Left colon (tissue), 2 donors: Measurements from ENCODE around the gene TET2. TPM values are rescaled to one million over a fixed set of nuclear protein-coding genes. Genes with fewer than 3 reads are reported as not detected.

Experiments
- ATAC-seq: fragments of 200-7000 bp; cut with Tn5 transposase; one replicate; pipeline ENCODE4 v1.9.1; 2020; ENCODE audit warnings: mild to moderate bottlenecking, moderate library complexity
- DNase-seq, 2 donors: peaks; one replicate each; pipeline ENCODE4 v3.0.0-alpha.2; 2020
- intact Hi-C, 2 donors: fragments of 100-400 bp; cut with DNase I in 1 of 2; cut with micrococcal nuclease in 1 of 2; formaldehyde crosslinking; loops; one replicate each; pipeline versions ENCODE4 v1.11.2 to v1.14.0; 2022; cut with DNase I, micrococcal nuclease
- long read RNA-seq: library from polyadenylated mRNA; unstranded; transcript quantifications from one replicate; pipeline ENCODE4 v2.0.0, GENCODE V29; 2021
- total RNA-seq, 2 donors: library from RNA; stranded (reverse); fragmentation: NEBNext Ultra II Directional; extraction: Animal tissue kit (Norgen Biotek cat#: 25700); gene quantifications; one replicate each; pipeline ENCODE4 v1.2.1, GENCODE V29; 2021
- donor health status: DM: no; HTN: no; CAD: no.
- donor health status: DM: yes; HTN: yes; CAD: no.

Gene TET2
- 10 to 100 TPM; 30.8 to 31.2 TPM for total RNA-seq
- long read RNA-seq, partial matches to known transcripts = 11 of 18 reads
- long read RNA-seq, other reads (novel, unspliced or antisense) = 7 of 18 reads

DNA sequence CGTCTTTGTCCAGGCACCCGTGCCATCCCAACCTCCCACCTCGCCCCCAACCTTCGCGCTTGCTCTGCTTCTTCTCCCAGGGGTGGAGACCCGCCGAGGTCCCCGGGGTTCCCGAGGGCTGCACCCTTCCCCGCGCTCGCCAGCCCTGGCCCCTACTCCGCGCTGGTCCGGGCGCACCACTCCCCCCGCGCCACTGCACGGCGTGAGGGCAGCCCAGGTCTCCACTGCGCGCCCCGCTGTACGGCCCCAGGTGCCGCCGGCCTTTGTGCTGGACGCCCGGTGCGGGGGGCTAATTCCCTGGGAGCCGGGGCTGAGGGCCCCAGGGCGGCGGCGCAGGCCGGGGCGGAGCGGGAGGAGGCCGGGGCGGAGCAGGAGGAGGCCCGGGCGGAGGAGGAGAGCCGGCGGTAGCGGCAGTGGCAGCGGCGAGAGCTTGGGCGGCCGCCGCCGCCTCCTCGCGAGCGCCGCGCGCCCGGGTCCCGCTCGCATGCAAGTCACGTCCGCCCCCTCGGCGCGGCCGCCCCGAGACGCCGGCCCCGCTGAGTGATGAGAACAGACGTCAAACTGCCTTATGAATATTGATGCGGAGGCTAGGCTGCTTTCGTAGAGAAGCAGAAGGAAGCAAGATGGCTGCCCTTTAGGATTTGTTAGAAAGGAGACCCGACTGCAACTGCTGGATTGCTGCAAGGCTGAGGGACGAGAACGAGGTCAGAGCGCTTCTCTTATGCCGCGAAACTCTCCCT is at the start of gene TET2:
TET2 (plus strand) TSS at position 601 of the 740 bp plus-strand sequence. CDS start 87,067 bp downstream, outside the sequence.
- DNase-seq (peak; percentile 75 to 79), ATAC-seq (peak; percentile 86)
- intact Hi-C loops = no loop called here

GRCh38 chr4:105102016-105102415 is 44.7 kb upstream of the TET2 start:
- ATAC-seq (no peak), DNase-seq (no peak)
- intact Hi-C loops = no loop called here

DNA sequence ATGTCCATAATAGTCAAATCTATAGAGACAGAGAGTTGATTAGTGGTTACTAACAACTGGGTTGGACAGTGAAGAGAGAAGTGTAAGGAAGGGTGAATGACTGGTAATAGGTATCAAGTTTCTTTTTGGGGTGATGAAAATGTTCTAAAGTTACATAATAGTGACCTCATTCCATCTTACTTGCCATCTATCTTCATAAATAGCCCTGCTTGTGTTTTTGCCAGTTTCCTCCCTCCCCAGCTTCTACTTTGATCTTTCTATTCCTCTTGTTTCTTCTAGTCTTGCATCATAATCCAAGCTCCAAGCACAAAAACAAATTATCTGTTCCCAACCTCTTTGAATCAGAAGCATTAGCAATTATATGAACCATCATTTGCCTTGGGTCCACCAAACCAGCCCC is 40.2 kb upstream of the TET2 start:
- intact Hi-C loops = no loop called here
- ATAC-seq (no peak), DNase-seq (no peak)

DNA sequence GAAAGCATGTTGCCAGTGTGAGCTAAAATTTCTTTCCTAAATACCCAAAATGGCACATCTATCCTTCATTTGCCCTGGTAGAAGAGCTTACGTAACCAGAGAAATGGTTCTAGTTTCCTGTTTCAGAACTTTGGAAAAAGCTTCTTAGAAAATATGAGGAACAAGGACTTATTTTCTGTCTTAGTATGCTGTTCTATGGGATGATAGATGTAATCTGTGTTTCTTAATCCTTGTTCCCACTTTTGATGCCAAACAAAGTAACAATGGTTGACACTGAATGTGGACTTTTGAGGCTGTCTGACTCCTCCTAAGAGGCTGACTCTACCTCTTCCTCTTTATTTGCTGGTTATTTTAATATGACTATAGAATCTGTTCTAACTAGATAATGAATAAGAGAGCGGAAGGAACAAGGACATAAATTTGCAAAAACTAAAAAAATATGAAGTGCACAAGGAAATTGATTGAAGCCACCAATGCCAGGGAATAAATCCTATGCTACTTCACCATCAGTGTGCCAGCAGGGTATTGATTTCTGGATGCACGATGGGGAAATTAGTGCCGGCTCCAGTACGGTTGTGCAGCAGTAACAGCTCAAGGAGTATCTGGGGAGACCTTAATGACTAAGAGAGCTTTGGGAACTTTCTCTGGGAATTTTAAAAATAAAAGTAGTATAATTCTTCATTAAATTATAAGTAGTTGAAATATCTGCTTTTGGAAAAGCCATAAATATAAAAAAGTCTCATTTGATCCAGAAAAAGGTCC is 39.4 kb upstream of the TET2 start:
- ATAC-seq = no peak
- no peak for DNase-seq
- intact Hi-C loops = no loop called here

DNA sequence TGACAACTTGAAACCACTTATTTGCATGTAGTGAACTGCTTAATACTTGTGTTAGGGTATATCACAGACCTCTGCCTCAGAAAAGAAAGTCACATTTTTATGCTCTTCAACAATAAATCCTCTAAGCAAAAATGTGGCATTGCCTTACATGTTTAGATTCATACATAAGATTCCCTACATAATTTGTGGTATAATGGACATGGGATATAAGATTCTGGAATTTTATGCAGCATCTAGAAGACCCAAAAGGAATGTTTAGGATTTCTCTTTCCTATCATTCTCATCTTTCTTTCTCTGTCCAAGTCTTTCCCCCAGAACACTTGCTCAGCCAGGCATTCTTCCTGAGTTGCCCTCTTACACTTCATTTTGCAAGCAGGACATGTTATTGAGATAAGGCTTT is 37.7 kb upstream of the TET2 start:
- ATAC-seq (no peak), DNase-seq (no peak)
- intact Hi-C loops = no loop called here

- intact Hi-C loops = no loop called here
- no peak for ATAC-seq
- no peak for DNase-seq
These were observed 34.4 kb upstream of the TET2 start for GRCh38 chr4:105112274-105112673.

- intact Hi-C loops = no loop called here
- DNase-seq = no peak
- ATAC-seq = no peak
These were observed 32.9 kb upstream of the TET2 start for GRCh38 chr4:105113800-105114199.

GRCh38 chr4:105116616-105117319 is 29.9 kb upstream of the TET2 start:
- no peak for ATAC-seq
- intact Hi-C loops = no loop called here
- DNase-seq = no peak

- DNase-seq (no peak), ATAC-seq (no peak)
- intact Hi-C loops = no loop called here
These were observed 27.3 kb upstream of the TET2 start for GRCh38 chr4:105119356-105119755.

DNA sequence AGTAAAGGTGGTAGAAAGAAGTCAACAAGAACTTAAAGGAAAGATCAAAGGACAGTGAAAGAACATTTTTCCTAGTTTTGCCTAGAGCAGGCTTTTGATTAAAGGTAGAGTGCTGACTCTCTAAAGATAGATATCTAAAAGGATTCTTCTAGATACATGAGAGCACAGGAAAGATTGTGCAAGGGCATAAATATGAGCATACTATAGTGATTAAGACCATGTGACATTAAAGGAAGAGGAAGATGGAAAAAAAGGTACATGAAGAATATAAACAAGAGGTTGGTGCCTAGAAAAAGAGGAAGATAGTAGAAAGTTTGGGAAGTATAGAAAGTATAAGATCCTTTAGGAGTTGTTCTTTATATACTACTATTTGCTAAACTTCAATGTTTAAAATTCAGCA is 26.1 kb upstream of the TET2 start:
- no peak for DNase-seq
- ATAC-seq = no peak
- intact Hi-C loops = no loop called here

DNA sequence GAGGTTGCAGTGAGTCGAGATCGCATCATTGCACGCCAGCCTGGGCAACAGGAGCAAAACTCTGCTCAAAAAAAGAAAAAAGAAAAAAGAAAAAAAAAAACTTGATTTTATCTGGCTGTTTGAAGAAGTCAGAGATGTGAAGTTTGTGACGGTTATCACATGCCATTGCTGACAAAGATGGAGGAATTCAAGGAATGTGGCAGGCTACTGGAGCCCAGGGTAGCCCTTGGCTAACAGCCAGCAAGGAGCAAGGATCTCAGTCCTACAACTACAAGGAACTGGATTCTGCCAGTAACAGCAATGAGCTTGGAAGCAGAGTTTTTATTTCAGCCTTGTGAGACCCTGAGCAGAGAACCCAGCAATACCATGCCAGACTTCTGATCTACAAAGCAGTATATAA is 24.3 kb upstream of the TET2 start:
- intact Hi-C loops = no loop called here
- ATAC-seq (no peak), DNase-seq (no peak)

- DNase-seq = no peak
- intact Hi-C loops = no loop called here
- no peak for ATAC-seq
These were observed 20.1 kb upstream of the TET2 start for GRCh38 chr4:105126311-105127169.

GRCh38 chr4:105127170-105127445 is 19.6 kb upstream of the TET2 start:
- ATAC-seq (no peak), DNase-seq (no peak)
- intact Hi-C loops = no loop called here

- DNase-seq = no peak
- intact Hi-C loops = no loop called here
- ATAC-seq = no peak
These were observed 18.5 kb upstream of the TET2 start for GRCh38 chr4:105128208-105128607.

- intact Hi-C loops = no loop called here
- ATAC-seq (no peak), DNase-seq (no peak)
These were observed 17.2 kb upstream of the TET2 start for GRCh38 chr4:105129286-105130040.

DNA sequence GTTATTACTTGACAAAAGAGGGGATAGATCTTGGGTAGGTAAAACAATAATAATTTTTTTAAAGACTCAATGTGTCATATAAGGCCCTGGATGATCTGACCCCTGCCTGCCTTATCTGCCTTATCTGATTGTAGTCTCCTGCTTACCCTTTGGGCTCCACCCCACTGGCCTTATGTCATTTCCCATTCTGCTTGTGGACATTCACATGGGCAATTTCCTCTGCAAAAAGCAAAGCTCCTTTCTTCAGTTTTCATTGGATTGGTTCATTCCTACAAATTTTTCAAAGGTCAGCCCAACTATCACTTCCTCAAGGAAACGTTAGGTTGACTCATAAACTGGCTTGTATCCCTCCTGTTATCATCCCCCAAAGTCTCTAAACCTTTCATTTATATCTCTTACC is 15.7 kb upstream of the TET2 start:
- ATAC-seq (no peak), DNase-seq (no peak)
- intact Hi-C loops = no loop called here

DNA sequence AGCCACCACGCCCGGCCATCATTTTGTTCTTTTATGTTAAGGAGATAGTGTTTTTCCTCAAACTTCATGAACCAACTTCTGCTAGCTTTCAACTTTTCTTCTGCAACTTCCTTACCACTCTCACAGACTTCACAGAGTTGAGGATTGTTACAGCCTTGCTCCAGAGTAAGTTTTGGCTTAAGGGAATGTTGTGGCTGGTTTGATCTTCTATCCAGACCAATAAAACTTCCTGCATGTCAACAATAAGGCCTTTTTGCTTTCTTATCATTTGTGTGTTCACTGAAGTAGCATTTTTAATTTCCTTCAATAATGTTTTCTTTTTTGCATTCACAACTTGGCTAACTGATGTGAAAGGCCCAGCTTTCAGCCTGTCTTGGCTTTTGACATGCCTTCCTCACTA is 12.7 kb upstream of the TET2 start:
- DNase-seq (no peak), ATAC-seq (no peak)
- intact Hi-C loops = no loop called here

DNA sequence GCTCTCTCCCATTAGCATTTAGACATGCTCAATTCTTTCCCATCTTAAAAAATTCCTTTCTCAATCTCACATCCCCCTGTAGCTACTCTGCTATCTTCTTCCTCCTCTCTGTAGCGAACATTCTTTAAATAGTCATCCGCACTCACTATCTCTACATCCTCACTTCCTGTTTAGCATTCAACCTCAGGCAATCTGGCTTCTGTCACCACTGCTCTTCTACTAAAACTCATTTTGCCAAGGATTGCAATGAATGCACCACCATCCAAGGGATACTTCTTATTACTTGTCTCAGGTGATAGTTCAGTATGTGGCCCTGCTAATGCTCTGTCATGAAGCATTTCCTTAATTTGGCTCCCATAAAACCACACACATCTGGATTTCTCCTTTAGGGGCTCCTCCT is 10.9 kb upstream of the TET2 start:
- ATAC-seq = no peak

More for the DNA sequence above, 10.9 kb upstream of the TET2 start:
- DNase-seq = no peak
- intact Hi-C loops = no loop called here
